Breast epithelium (tissue), 3 donors: Measurements from ENCODE around the gene CMTM7.

Experiments used
- POLR2A ChIP-seq: fragments of 450-650 bp; IDR thresholded peaks from one replicate; pipeline ENCODE4 v1.6.1; 2016; ENCODE audit warnings: antibody characterized with exemption, mild to moderate bottlenecking, moderate library complexity
- TF ChIP-seq, protein P1 (sequence below), 3 donors: fragments of 450-650 bp; IDR thresholded peaks; one replicate each; pipeline ENCODE4 v1.5.1; 2016 to 2017; ENCODE audit warnings: antibody characterized with exemption in 3 of 3, mild to moderate bottlenecking in 3 of 3, moderate library complexity in 3 of 3

DNA sequence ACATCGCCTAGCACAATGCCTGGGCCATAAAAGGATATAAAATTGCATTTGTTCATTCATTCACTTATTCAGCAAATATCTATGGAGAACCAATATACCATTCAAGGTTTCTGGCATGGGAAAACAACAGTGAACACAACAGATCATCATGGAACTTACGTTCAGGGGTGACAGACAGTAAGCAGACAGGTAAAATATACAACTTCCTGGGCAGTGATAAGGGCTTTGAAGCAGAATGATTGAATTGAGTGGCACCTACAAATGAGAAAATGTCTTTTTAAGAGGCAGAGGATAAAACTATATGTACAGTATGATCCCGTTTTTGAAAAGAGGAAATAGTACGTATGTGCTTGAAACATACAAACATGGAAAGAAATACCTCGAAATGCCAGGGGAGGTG, 39.2 kb downstream of the CMTM7 start:
- TF ChIP-seq POLR2A, result no peak
- TF ChIP-seq, protein P1, sequence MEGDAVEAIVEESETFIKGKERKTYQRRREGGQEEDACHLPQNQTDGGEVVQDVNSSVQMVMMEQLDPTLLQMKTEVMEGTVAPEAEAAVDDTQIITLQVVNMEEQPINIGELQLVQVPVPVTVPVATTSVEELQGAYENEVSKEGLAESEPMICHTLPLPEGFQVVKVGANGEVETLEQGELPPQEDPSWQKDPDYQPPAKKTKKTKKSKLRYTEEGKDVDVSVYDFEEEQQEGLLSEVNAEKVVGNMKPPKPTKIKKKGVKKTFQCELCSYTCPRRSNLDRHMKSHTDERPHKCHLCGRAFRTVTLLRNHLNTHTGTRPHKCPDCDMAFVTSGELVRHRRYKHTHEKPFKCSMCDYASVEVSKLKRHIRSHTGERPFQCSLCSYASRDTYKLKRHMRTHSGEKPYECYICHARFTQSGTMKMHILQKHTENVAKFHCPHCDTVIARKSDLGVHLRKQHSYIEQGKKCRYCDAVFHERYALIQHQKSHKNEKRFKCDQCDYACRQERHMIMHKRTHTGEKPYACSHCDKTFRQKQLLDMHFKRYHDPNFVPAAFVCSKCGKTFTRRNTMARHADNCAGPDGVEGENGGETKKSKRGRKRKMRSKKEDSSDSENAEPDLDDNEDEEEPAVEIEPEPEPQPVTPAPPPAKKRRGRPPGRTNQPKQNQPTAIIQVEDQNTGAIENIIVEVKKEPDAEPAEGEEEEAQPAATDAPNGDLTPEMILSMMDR (IDR thresholded peaks at IDR 0.05), result no peak
